ENCODE results near the gene AMY2B.
A peak's percentile ranks its signal among the peaks of the same experiment; 100 is the strongest.
"Not testable (repeated sequence)": the region's sequence is repeated elsewhere in the genome, so short reads cannot be mapped to it uniquely, and the experiment has no call there.

The AMY2B gene

GRCh38 chr1:103571289-103571688 lies at the start of gene AMY2B:
Gene AMY2B, plus strand, starts transcription at chr1:103571589. Its CDS starts 14 bp downstream, at chr1:103571603.
- CTCF ChIA-PET, H3K27ac Mint-ChIP-seq, H3K4me3 Mint-ChIP-seq, DNase-seq, H3K9me3 Mint-ChIP-seq, H3K27me3 Mint-ChIP-seq, H3K4me1 Mint-ChIP-seq, H3K36me3 Mint-ChIP-seq: not testable (repeated sequence)

GRCh38 chr1:103523346-103523745 lies 48.0 kb upstream of the AMY2B start:
- no peak overlapping the region for H3K27ac Mint-ChIP-seq
- CTCF ChIA-PET, result no interaction called here
- peaks cover 10% of the 10 kb centered on the region for H3K36me3 Mint-ChIP-seq
- no peaks in the 10 kb centered on the region for H3K27me3 Mint-ChIP-seq
- no peaks in the 10 kb centered on the region for H3K9me3 Mint-ChIP-seq
- DNase-seq, result no peak
- H3K4me1 Mint-ChIP-seq, result peaks cover 26% of the 10 kb centered on the region
- H3K4me3 Mint-ChIP-seq, result no peak overlapping the region

- H3K4me3 Mint-ChIP-seq, result peak overlapping the region; percentile 75
- no peaks in the 10 kb centered on the region for H3K9me3 Mint-ChIP-seq
- CTCF ChIA-PET, result interaction anchor here (1.6 kb wide), 1 partner anchor 11 kb away, joined by 3 read pairs; no protein-coding TSS in a partner anchor
- H3K27me3 Mint-ChIP-seq, result no peaks in the 10 kb centered on the region
- H3K27ac Mint-ChIP-seq, result peak overlapping the region; percentile 87
- peaks cover 23% of the 10 kb centered on the region for H3K36me3 Mint-ChIP-seq
- no peak for DNase-seq
- H3K4me1 Mint-ChIP-seq, result peaks cover 36% of the 10 kb centered on the region
Measured at GRCh38 chr1:103525114-103525606, 46.2 kb upstream of the AMY2B start.

- DNase-seq, result peak; percentile 90
- H3K36me3 Mint-ChIP-seq, result peaks cover 30% of the 10 kb centered on the region
- H3K4me3 Mint-ChIP-seq, result peak within 1 kb of the TSS; percentile 98
- H3K27ac Mint-ChIP-seq, result peak within 1 kb of the TSS; percentile 98
- CTCF ChIA-PET, result interaction anchor here (1.1 to 1.3 kb wide), 2 partner anchors 11 to 54 kb away, joined by 3 read pairs; no protein-coding TSS in a partner anchor
- H3K9me3 Mint-ChIP-seq, result no peaks in the 10 kb centered on the region
- peaks cover 43% of the 10 kb centered on the region for H3K4me1 Mint-ChIP-seq
- no peaks in the 10 kb centered on the region for H3K27me3 Mint-ChIP-seq
Measured at GRCh38 chr1:103525607-103526507, 45.5 kb upstream of the AMY2B start, which contains the start of gene RNPC3. Gene RNPC3, plus strand, starts transcription at chr1:103525699. Its CDS starts 372 bp downstream, at chr1:103526071.

- H3K4me3 Mint-ChIP-seq, result peak overlapping the region; percentile 98
- CTCF ChIA-PET, result interaction anchor here (1.4 kb wide), 1 partner anchor 13 kb away, joined by 4 read pairs; no protein-coding TSS in a partner anchor
- no peaks in the 10 kb centered on the region for H3K27me3 Mint-ChIP-seq
- H3K36me3 Mint-ChIP-seq, result peaks cover 43% of the 10 kb centered on the region
- no peak for DNase-seq
- H3K27ac Mint-ChIP-seq, result peak overlapping the region; percentile 25
- no peaks in the 10 kb centered on the region for H3K9me3 Mint-ChIP-seq
- peaks cover 55% of the 10 kb centered on the region for H3K4me1 Mint-ChIP-seq
Measured at GRCh38 chr1:103527331-103527730, 44.1 kb upstream of the AMY2B start.

GRCh38 chr1:103529746-103530145 lies 41.6 kb upstream of the AMY2B start:
- Mint-ChIP-seq H3K27ac (no peak overlapping the region), H3K4me3 (no peak overlapping the region), H3K4me1 (peaks cover 55% of the 10 kb centered on the region), H3K36me3 (peaks cover 52% of the 10 kb centered on the region), H3K9me3 (no peaks in the 10 kb centered on the region), H3K27me3 (no peaks in the 10 kb centered on the region)
- DNase-seq, result no peak
- CTCF ChIA-PET, result no interaction called here

GRCh38 chr1:103538226-103538625 lies 33.2 kb upstream of the AMY2B start:
- CTCF ChIA-PET, result no interaction called here
- H3K27me3 Mint-ChIP-seq, result no peaks in the 10 kb centered on the region
- no peaks in the 10 kb centered on the region for H3K4me1 Mint-ChIP-seq
- H3K36me3 Mint-ChIP-seq, result peaks cover 51% of the 10 kb centered on the region
- H3K4me3 Mint-ChIP-seq, result no peak overlapping the region
- H3K27ac Mint-ChIP-seq, result no peak overlapping the region
- no peaks in the 10 kb centered on the region for H3K9me3 Mint-ChIP-seq
- no peak for DNase-seq

GRCh38 chr1:103541431-103541830 lies 30.0 kb upstream of the AMY2B start:
- Mint-ChIP-seq H3K27ac (no peak overlapping the region), H3K36me3 (peaks cover 49% of the 10 kb centered on the region)

GRCh38 chr1:103546496-103546895 lies 24.9 kb upstream of the AMY2B start:
- peaks cover 48% of the 10 kb centered on the region for H3K36me3 Mint-ChIP-seq
- no peak for DNase-seq
- H3K4me1 Mint-ChIP-seq, result no peaks in the 10 kb centered on the region
- no peaks in the 10 kb centered on the region for H3K9me3 Mint-ChIP-seq
- no peaks in the 10 kb centered on the region for H3K27me3 Mint-ChIP-seq
- no peak overlapping the region for H3K4me3 Mint-ChIP-seq
- CTCF ChIA-PET, result no interaction called here
- H3K27ac Mint-ChIP-seq, result no peak overlapping the region

More at GRCh38 chr1:103541431-103541830, 30.0 kb upstream of the AMY2B start:
- DNase-seq, result no peak
- H3K27me3 Mint-ChIP-seq, result no peaks in the 10 kb centered on the region
- H3K4me3 Mint-ChIP-seq, result no peak overlapping the region
- H3K4me1 Mint-ChIP-seq, result no peaks in the 10 kb centered on the region
- no peaks in the 10 kb centered on the region for H3K9me3 Mint-ChIP-seq
- CTCF ChIA-PET, result no interaction called here

GRCh38 chr1:103547840-103548239 lies 23.5 kb upstream of the AMY2B start:
- Mint-ChIP-seq H3K27ac (no peak overlapping the region), H3K4me1 (no peaks in the 10 kb centered on the region), H3K9me3 (no peaks in the 10 kb centered on the region), H3K27me3 (no peaks in the 10 kb centered on the region), H3K4me3 (no peak overlapping the region), H3K36me3 (peaks cover 46% of the 10 kb centered on the region)
- DNase-seq, result no peak
- CTCF ChIA-PET, result no interaction called here

- Mint-ChIP-seq H3K27me3 (no peaks in the 10 kb centered on the region), H3K4me3 (no peak overlapping the region), H3K9me3 (no peaks in the 10 kb centered on the region), H3K36me3 (peaks cover 16% of the 10 kb centered on the region), H3K27ac (no peak overlapping the region), H3K4me1 (peaks cover 6% of the 10 kb centered on the region)
- CTCF ChIA-PET, result no interaction called here
- no peak for DNase-seq
Measured at GRCh38 chr1:103560427-103560826, 11.0 kb upstream of the AMY2B start.

- H3K27ac Mint-ChIP-seq, H3K4me1 Mint-ChIP-seq, H3K9me3 Mint-ChIP-seq, DNase-seq, H3K4me3 Mint-ChIP-seq, CTCF ChIA-PET, H3K36me3 Mint-ChIP-seq, H3K27me3 Mint-ChIP-seq: not testable (repeated sequence)
Measured at GRCh38 chr1:103561124-103561523, 10.3 kb upstream of the AMY2B start.

GRCh38 chr1:103561643-103562395 lies 9.6 kb upstream of the AMY2B start:
- H3K4me3 Mint-ChIP-seq, result no peak overlapping the region
- H3K36me3 Mint-ChIP-seq, result peaks cover 6% of the 10 kb centered on the region
- CTCF ChIA-PET, result no interaction called here
- H3K4me1 Mint-ChIP-seq, result peaks cover 6% of the 10 kb centered on the region
- H3K9me3 Mint-ChIP-seq, result no peaks in the 10 kb centered on the region
- H3K27me3 Mint-ChIP-seq, result no peaks in the 10 kb centered on the region
- DNase-seq, result no peak
- H3K27ac Mint-ChIP-seq, result no peak overlapping the region

GRCh38 chr1:103563056-103563455 lies 8.3 kb upstream of the AMY2B start:
- H3K36me3 Mint-ChIP-seq, result peaks cover 1% of the 10 kb centered on the region
- H3K27me3 Mint-ChIP-seq, result no peaks in the 10 kb centered on the region
- CTCF ChIA-PET, result no interaction called here
- no peak overlapping the region for H3K27ac Mint-ChIP-seq
- H3K9me3 Mint-ChIP-seq, result no peaks in the 10 kb centered on the region
- H3K4me1 Mint-ChIP-seq, result peaks cover 6% of the 10 kb centered on the region
- H3K4me3 Mint-ChIP-seq, result no peak overlapping the region
- no peak for DNase-seq
